Activated naive CD8-positive, alpha-beta T cell treated with anti-CD3 and anti-CD28 coated beads, Interleukin-2, amount 10 ng/mL, durations not matched to agents 7 days and 5 days (primary cell): ENCODE measurements around the gene CLCN7. TPM values are rescaled to one million over a fixed set of nuclear protein-coding genes. Genes with fewer than 3 reads are reported as not detected.
A peak's percentile ranks its signal among the peaks of the same experiment; 100 is the strongest.

ENCODE experiments used
- ATAC-seq: fragments of 150-1000 bp; cut with Tn5 transposase; one replicate; pipeline ENCODE4 v1.10.0; 2021; ENCODE audit warnings: low read depth, moderate library complexity
- POLR2A ChIA-PET: fragments of 350-600 bp; sonication (Branson Sonifier 250); formaldehyde crosslinking; loops from one replicate; lab custom pipeline; 2021; ENCODE audit warnings: antibody characterized with exemption; lab: Charles Lee
- DNase-seq: peaks from one replicate; pipeline ENCODE4 v3.0.0; 2021
- H3K27ac Mint-ChIP-seq: one replicate; pipeline ENCODE4 v1.8.0; 2022; ENCODE audit warnings: mild to moderate bottlenecking, mixed read lengths
- H3K27me3 Mint-ChIP-seq: one replicate; pipeline ENCODE4 v1.8.0; 2022; ENCODE audit warnings: mild to moderate bottlenecking, moderate library complexity, mixed read lengths
- H3K36me3 Mint-ChIP-seq: one replicate; pipeline ENCODE4 v1.8.0; 2021; ENCODE audit warnings: mild to moderate bottlenecking, mixed read lengths
- H3K4me1 Mint-ChIP-seq: one replicate; pipeline ENCODE4 v1.8.0; 2021; ENCODE audit warnings: mixed read lengths
- H3K4me3 Mint-ChIP-seq: one replicate; pipeline ENCODE4 v1.8.0; 2022; ENCODE audit warnings: mild to moderate bottlenecking, moderate library complexity, mixed read lengths
- H3K9me3 Mint-ChIP-seq: one replicate; pipeline ENCODE4 v1.8.0; 2021; ENCODE audit warnings: mixed read lengths
- total RNA-seq, 2 experiments: library from RNA; stranded (reverse); gene quantifications; one replicate each; pipeline ENCODE4 v1.2.3, GENCODE V29; 2021

The CLCN7 gene
- total RNA-seq, 2 experiments from 2014 or later: 69.7 to 72.2 TPM

- ATAC-seq (no peak), DNase-seq (no peak)
- no peaks in the 10 kb centered on the region for H3K9me3 Mint-ChIP-seq
- H3K27ac Mint-ChIP-seq: no peak overlapping the region
- no peaks in the 10 kb centered on the region for H3K4me1 Mint-ChIP-seq
- H3K4me3 Mint-ChIP-seq: no peak overlapping the region
- no peaks in the 10 kb centered on the region for H3K36me3 Mint-ChIP-seq
- no peaks in the 10 kb centered on the region for H3K27me3 Mint-ChIP-seq
- POLR2A ChIA-PET: no interaction called here
Observed at GRCh38 chr16:1437606-1438005, 37.2 kb downstream of the CLCN7 start.

- Mint-ChIP-seq H3K4me3 (no peak overlapping the region), H3K36me3 (no peaks in the 10 kb centered on the region), H3K27me3 (no peaks in the 10 kb centered on the region), H3K4me1 (no peaks in the 10 kb centered on the region), H3K9me3 (no peaks in the 10 kb centered on the region), H3K27ac (no peak overlapping the region)
- POLR2A ChIA-PET: no interaction called here
- no peak for DNase-seq
- ATAC-seq: no peak
Observed at GRCh38 chr16:1436731-1437355, 38.0 kb downstream of the CLCN7 start.

DNA sequence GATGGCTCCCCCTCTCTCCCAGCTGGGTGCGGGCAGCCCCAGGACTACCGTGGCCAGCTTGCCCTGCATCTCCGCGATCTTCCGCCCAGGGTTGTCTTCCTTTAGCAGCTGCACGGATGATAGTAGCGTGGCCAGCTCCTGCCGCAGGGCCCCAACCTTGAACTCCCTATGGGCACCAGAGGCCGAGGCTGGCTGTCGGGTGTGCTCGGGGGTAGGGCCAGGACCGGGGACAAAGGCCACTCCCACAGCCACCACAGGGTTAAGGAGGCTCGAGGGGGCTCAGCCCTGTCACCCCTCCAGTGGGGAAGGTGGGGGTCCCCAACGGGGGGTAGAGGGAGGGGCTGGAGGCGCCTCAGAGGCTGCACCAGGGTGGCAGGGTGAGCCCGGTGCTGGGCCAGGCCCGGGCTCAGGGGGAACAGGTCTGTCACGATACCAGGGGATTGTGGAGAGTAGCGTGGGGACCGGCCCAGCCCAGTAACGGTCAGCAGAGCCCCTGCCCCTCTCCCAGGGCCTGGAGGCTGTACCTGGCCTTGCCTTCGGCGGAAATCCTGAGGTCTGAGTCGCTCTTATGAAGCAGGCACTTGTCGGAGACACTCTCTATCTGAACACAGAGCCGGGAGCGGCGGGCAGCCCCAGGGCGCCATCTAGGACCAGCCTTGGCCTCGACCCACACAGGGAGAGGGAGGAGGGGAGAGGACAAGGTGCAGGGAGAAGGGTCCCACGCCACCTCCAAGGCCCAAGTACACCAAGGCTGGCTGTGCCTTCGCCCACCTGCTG lies 38.7 kb downstream of the CLCN7 start:
- Mint-ChIP-seq H3K4me3 (no peak overlapping the region), H3K27ac (no peak overlapping the region), H3K9me3 (no peaks in the 10 kb centered on the region), H3K27me3 (no peaks in the 10 kb centered on the region), H3K36me3 (no peaks in the 10 kb centered on the region), H3K4me1 (no peaks in the 10 kb centered on the region)
- POLR2A ChIA-PET: no interaction called here
- ATAC-seq (no peak), DNase-seq (no peak)

DNA sequence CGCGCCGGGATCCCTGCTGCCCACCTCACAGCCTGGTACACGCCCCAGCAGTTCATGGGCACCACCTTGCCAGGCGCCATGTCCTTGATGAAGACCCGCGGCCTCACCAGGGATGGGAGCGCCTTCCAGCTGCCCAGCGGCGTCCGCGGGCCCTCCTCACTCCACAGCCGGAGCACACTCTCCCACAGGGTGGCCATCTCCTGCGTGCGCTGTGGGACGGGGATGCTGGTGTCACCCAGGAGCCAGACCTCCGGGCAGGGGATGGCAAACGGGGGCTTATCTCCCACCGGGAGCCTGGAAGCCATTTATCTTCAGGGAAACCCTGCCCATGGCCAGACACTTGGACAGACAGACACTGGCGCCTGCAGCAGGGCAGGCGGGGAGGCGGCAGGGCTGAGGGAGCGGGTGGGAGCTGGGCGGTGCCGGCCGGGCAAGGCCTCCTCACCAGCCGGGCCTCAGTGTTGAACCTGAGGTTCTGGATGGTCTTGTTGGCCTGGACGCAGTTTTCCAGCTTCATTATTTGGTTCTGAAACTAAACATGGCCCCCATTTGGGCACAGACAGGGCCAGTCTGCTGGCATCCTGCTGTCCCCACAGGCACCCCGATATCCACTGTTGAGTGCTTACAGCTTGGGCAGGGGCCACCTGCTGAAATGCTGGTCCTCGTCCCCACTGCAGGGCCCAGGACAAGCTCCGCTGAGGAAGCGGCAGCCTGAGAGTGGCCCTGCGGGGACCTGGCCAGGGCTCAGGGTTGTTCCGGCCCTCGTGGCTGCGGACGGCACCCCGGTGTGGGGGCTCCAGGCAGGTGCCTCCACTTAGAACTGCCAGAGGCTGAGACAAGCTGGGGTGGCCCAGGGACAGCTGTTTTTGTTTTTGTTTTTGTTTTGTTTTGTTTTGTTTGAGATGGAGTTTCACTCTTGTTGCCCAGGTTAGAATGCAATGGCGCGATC lies 39.9 kb downstream of the CLCN7 start:
- no peaks in the 10 kb centered on the region for H3K36me3 Mint-ChIP-seq
- H3K4me1 Mint-ChIP-seq: no peaks in the 10 kb centered on the region
- no peak overlapping the region for H3K27ac Mint-ChIP-seq
- POLR2A ChIA-PET: no interaction called here
- no peak overlapping the region for H3K4me3 Mint-ChIP-seq
- H3K9me3 Mint-ChIP-seq: no peaks in the 10 kb centered on the region
- no peak for DNase-seq
- ATAC-seq: no peak
- H3K27me3 Mint-ChIP-seq: no peaks in the 10 kb centered on the region

DNA sequence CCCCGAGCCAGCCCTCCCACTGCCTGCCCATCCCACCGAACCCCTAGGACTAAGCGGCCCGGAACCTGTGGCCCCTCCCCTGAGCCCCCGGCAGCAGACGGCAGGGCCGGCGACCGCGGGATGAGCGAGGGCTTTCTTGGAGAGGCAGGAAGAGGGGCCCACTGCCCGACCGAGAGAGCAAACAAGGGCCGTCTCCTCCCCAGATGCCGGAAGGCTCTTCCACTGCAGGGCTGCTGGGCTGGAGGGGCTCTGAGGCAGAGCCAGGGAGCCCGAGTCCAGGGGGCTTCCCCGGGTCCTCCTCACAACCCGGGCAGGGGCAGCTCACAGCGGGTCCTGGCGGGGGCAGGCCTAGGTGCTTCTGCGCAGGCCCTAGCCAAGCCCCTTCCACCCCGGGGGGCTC lies 41.1 kb downstream of the CLCN7 start:
- H3K9me3 Mint-ChIP-seq: no peaks in the 10 kb centered on the region
- H3K4me3 Mint-ChIP-seq: no peak overlapping the region
- no peaks in the 10 kb centered on the region for H3K4me1 Mint-ChIP-seq
- no peak for DNase-seq
- H3K27ac Mint-ChIP-seq: no peak overlapping the region
- H3K27me3 Mint-ChIP-seq: no peaks in the 10 kb centered on the region
- POLR2A ChIA-PET: interaction anchor here (0.7 to 3.0 kb wide), 2 partner anchors 13 to 42 kb away, joined by 3 to 18 read pairs; partner anchors contain the start of gene UQCC4
- H3K36me3 Mint-ChIP-seq: no peaks in the 10 kb centered on the region
- ATAC-seq: no peak

GRCh38 chr16:1433263-1433560 lies 41.6 kb downstream of the CLCN7 start:
- ATAC-seq (no peak), DNase-seq (no peak)
- POLR2A ChIA-PET: interaction anchor here (0.7 to 3.0 kb wide), 4 partner anchors 12 to 273 kb away, joined by 3 to 18 read pairs (median 3); partner anchors contain the start of genes MAPK8IP3 and UQCC4
- Mint-ChIP-seq H3K27ac (no peak overlapping the region), H3K4me3 (no peak overlapping the region), H3K9me3 (no peaks in the 10 kb centered on the region), H3K36me3 (no peaks in the 10 kb centered on the region), H3K4me1 (no peaks in the 10 kb centered on the region), H3K27me3 (no peaks in the 10 kb centered on the region)

DNA sequence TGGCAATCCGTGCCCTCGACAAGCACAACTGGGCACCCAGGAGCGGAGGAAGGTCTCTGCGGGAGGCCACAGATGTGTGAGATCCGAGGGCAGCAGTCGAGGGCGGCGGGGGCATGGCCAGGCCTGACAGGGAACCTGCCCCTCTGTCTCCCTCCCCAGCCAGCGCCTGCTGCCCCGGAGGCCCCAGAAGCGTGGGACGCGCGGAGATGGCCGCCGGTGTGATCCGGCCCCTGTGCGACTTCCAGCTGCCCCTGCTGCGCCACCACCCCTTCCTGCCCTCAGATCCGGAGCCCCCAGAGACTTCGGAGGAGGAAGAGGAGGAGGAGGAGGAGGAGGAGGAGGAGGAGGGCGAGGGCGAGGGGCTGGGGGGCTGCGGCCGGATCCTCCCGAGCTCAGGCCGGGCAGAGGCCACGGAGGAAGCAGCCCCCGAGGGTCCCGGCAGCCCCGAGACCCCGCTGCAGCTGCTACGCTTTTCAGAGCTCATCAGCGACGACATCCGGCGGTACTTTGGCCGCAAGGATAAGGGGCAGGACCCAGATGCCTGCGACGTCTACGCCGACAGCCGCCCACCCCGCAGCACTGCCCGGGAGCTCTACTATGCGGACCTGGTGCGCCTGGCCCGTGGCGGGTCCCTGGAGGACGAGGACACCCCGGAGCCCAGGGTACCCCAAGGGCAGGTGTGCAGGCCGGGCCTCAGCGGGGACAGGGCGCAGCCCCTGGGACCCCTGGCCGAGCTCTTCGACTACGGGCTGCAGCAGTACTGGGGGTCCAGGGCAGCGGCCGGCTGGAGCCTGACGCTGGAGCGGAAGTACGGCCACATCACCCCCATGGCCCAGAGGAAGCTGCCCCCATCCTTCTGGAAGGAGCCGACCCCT lies 42.2 kb downstream of the CLCN7 start:
- Mint-ChIP-seq H3K27me3 (no peaks in the 10 kb centered on the region), H3K27ac (peak overlapping the region; percentile 85)
- ATAC-seq: peak; percentile 32

GRCh38 chr16:1431497-1432270 lies 43.1 kb downstream of the CLCN7 start:
- Mint-ChIP-seq H3K27me3 (no peaks in the 10 kb centered on the region), H3K4me1 (no peaks in the 10 kb centered on the region), H3K9me3 (no peaks in the 10 kb centered on the region), H3K27ac (peak overlapping the region; percentile 85), H3K4me3 (peak overlapping the region; percentile 71), H3K36me3 (no peaks in the 10 kb centered on the region)
- ATAC-seq (no peak), DNase-seq (no peak)
- POLR2A ChIA-PET: interaction anchor here (1.2 to 3.0 kb wide), 2 partner anchors 11 to 104 kb away, joined by 3 to 18 read pairs; partner anchors contain the start of gene UQCC4

More for the DNA sequence above, 42.2 kb downstream of the CLCN7 start:
- peak overlapping the region; percentile 71 for H3K4me3 Mint-ChIP-seq
- POLR2A ChIA-PET: interaction anchor here (1.0 to 3.0 kb wide), 3 partner anchors 12 to 273 kb away, joined by 3 to 18 read pairs (median 3); partner anchors contain the start of genes MAPK8IP3 and UQCC4
- H3K4me1 Mint-ChIP-seq: no peaks in the 10 kb centered on the region
- H3K36me3 Mint-ChIP-seq: no peaks in the 10 kb centered on the region
- H3K9me3 Mint-ChIP-seq: no peaks in the 10 kb centered on the region
- no peak for DNase-seq

DNA sequence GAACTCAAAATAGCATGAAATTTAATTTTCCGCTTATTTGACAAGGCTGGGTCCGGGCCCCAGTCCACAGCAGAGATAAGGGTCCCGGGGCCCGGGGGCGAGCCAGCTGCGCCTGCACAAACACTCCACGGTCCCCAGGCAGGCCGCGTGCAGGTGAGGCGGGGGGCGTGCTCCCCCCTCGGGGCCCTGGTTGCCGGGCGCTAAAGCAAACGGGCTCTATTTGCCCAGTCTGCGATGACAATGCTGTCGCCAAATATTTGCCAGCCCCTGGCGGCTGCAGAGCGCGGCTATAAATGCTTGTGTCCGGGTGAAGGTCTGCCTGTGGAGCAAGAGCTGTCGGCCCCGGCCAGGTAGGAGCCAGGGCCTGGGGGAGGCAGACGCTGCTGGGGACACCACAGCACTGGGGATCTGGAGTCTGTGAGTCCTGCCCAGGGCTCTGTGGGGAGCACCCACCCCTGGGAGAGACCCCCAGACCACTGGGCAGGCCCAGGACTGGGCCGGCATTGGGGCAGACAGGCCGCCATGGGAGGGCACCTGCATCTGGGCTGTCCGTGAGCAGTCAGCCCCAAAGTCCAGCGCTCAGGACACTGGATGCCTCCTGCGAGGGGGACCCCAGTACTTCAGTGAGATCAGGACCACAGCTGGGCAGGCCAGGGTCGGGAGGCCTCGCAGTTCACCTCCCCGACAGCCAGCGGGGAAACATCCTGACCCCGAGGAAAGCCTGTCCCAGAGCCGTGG lies 43.9 kb downstream of the CLCN7 start, which contains the start of gene PERCC1:
PERCC1 (plus strand) TSS at position 320 of the 738 bp plus-strand sequence. CDS start 1,516 bp downstream, outside the sequence.
- Mint-ChIP-seq H3K4me3 (peak within 1 kb of the TSS; percentile 71), H3K27ac (peak within 1 kb of the TSS; percentile 85), H3K9me3 (no peaks in the 10 kb centered on the region), H3K36me3 (no peaks in the 10 kb centered on the region), H3K27me3 (no peaks in the 10 kb centered on the region), H3K4me1 (no peaks in the 10 kb centered on the region)
- POLR2A ChIA-PET: interaction anchor here (3.0 kb wide), 1 partner anchor 10 kb away, joined by 18 read pairs; the partner anchor contains the start of gene UQCC4
- DNase-seq (no peak), ATAC-seq (no peak)

DNA sequence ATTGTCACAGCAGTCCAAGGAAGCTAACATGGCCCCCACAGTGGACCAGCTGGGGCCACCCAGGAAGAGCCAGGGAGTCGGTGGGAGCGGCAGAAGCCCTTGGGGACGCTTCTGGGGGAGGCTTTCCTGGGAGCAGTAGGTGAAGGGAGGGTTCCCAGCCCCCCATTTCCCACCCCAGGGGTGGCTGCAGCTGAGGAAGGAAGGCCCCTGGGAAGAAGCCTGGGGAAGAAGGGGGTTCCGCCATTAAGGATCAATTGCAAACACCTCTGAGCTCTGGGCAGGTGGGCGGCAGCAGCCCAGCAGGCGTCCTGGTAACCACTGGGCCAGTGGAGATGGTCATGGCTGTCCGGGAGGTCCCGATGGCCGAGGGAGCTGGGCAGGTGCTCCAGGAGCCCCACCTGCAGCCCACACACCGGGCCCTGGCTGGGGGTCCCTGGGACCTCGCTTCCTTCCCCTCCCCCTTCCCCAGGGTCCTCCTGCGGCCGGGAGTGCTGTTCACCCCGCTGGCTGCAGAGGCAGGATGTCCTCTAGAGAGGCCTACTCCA lies 44.5 kb downstream of the CLCN7 start:
- POLR2A ChIA-PET: no interaction called here
- Mint-ChIP-seq H3K4me1 (no peaks in the 10 kb centered on the region), H3K9me3 (no peaks in the 10 kb centered on the region), H3K4me3 (no peak overlapping the region), H3K36me3 (no peaks in the 10 kb centered on the region), H3K27ac (no peak overlapping the region), H3K27me3 (no peaks in the 10 kb centered on the region)
- DNase-seq: no peak
- no peak for ATAC-seq

GRCh38 chr16:1429631-1430030 lies 45.2 kb downstream of the CLCN7 start:
- H3K4me3 Mint-ChIP-seq: no peak overlapping the region
- no peak overlapping the region for H3K27ac Mint-ChIP-seq
- ATAC-seq: no peak
- H3K36me3 Mint-ChIP-seq: no peaks in the 10 kb centered on the region
- POLR2A ChIA-PET: no interaction called here
- no peaks in the 10 kb centered on the region for H3K4me1 Mint-ChIP-seq
- no peaks in the 10 kb centered on the region for H3K9me3 Mint-ChIP-seq
- no peak for DNase-seq
- no peaks in the 10 kb centered on the region for H3K27me3 Mint-ChIP-seq
